ENCODE measurements around the gene LYPD8. TPM values are rescaled to one million over a fixed set of nuclear protein-coding genes. Genes with fewer than 3 reads are reported as not detected.

The LYPD8 gene
- total RNA-seq, 1 donor from 2014 or later, result not detected

DNA sequence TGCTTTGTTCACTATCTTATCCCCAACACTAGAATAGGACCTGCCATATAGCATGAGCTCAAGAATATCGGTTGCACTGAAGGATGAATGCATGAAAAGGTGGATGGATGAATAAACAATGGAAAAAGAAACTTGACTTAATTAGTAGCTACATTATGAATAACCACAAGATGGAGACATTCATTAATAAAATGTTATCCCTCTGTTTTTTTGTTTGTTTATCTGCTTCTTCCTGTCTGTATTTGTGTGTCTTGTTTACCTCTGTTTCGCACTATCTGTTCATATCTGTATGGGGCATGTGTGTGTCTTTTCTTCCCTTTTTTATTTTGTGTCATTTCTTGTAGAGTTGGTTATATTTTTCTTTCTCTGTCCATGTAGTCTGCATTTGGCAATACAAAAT lies 51.9 kb downstream of the LYPD8 start:
- H3K27me3 ChIP-seq, result no peaks in the 10 kb centered on the region
- H4K20me1 ChIP-seq (ENCODE audit: low read depth), result no peaks in the 10 kb centered on the region
- no peaks in the 10 kb centered on the region for H3K36me3 ChIP-seq
- H3K9me3 Mint-ChIP-seq, result peaks cover 27% of the 10 kb centered on the region
- no peak overlapping the region for H3K4me3 Mint-ChIP-seq
- no peak overlapping the region for H3K27ac ChIP-seq
- H3F3A ChIP-seq (ENCODE audit: low read depth), result no peaks in the 10 kb centered on the region
- H3K9me3 ChIP-seq (ENCODE audit: low read depth), result peaks cover 28% of the 10 kb centered on the region
- no peaks in the 10 kb centered on the region for H3K4me1 ChIP-seq
- H3K27ac Mint-ChIP-seq, result no peak overlapping the region
- H3K4me2 ChIP-seq, result no peak overlapping the region
- H3K4me1 Mint-ChIP-seq, result no peaks in the 10 kb centered on the region
- DNase-seq (ENCODE audit: low spot score), result no peak
- no peak overlapping the region for H3K9ac ChIP-seq
- no peak overlapping the region for H2AFZ ChIP-seq (replicated peaks)
- no peaks in the 10 kb centered on the region for H3K79me2 ChIP-seq (ENCODE audit: low read depth)
- TF ChIP-seq, protein P1, sequence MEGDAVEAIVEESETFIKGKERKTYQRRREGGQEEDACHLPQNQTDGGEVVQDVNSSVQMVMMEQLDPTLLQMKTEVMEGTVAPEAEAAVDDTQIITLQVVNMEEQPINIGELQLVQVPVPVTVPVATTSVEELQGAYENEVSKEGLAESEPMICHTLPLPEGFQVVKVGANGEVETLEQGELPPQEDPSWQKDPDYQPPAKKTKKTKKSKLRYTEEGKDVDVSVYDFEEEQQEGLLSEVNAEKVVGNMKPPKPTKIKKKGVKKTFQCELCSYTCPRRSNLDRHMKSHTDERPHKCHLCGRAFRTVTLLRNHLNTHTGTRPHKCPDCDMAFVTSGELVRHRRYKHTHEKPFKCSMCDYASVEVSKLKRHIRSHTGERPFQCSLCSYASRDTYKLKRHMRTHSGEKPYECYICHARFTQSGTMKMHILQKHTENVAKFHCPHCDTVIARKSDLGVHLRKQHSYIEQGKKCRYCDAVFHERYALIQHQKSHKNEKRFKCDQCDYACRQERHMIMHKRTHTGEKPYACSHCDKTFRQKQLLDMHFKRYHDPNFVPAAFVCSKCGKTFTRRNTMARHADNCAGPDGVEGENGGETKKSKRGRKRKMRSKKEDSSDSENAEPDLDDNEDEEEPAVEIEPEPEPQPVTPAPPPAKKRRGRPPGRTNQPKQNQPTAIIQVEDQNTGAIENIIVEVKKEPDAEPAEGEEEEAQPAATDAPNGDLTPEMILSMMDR (IDR thresholded peaks at IDR 0.05), result no peak
- H3K36me3 Mint-ChIP-seq, result no peaks in the 10 kb centered on the region
- H3K27me3 Mint-ChIP-seq (ENCODE audit: insufficient read depth, low read depth), result peaks cover 3% of the 10 kb centered on the region
- no peak overlapping the region for H3K4me3 ChIP-seq

DNA sequence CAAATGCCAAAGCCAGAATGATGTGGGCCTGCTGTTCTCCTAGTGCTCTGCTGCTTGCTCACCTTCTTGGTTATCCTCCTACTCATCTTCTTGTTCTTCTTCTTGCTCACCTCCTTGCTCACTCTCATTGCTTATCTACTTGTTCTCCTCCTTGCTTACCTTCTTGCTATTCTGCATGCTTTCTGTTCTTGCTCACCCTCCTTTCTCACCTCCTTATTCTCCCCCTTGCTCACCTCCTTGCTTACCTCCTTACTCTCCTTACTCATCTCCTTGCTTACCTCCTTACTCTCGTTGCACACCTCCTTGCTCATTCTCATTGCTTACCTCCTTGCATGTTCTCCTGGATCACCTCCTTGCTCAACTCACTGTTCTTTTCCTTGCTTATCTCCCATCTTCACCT lies 52.8 kb downstream of the LYPD8 start, which contains the start of gene OR14I1:
Gene OR14I1, minus strand, starts transcription at position 53 of the 400 bp plus-strand sequence.
- Mint-ChIP-seq H3K4me3 (no peak within 1 kb of the TSS), H3K36me3 (no peaks in the 10 kb centered on the region), H3K4me1 (no peaks in the 10 kb centered on the region), H3K27ac (no peak within 1 kb of the TSS), H3K9me3 (peaks cover 24% of the 10 kb centered on the region), H3K27me3 (ENCODE audit: insufficient read depth, low read depth) (peaks cover 6% of the 10 kb centered on the region)
- no peaks in the 10 kb centered on the region for H3F3A ChIP-seq (ENCODE audit: low read depth)
- DNase-seq (ENCODE audit: low spot score), result no peak
- no peak within 1 kb of the TSS for H3K27ac ChIP-seq
- H3K4me3 ChIP-seq, result no peak within 1 kb of the TSS
- H3K9ac ChIP-seq, result no peak within 1 kb of the TSS
- no peaks in the 10 kb centered on the region for H4K20me1 ChIP-seq (ENCODE audit: low read depth)
- no peaks in the 10 kb centered on the region for H3K36me3 ChIP-seq
- no peaks in the 10 kb centered on the region for H3K27me3 ChIP-seq
- no peak within 1 kb of the TSS for H3K4me2 ChIP-seq
- TF ChIP-seq EZH2phosphoT487 (IDR thresholded peaks at IDR 0.05), result no peak
- TF ChIP-seq, protein P1 (IDR thresholded peaks at IDR 0.05), result no peak
- TF ChIP-seq EZH2 (IDR thresholded peaks at IDR 0.05), result no peak
- H3K79me2 ChIP-seq (ENCODE audit: low read depth), result no peaks in the 10 kb centered on the region
- H3K9me3 ChIP-seq (ENCODE audit: low read depth), result peaks cover 36% of the 10 kb centered on the region
- H2AFZ ChIP-seq (replicated peaks), result no peak within 1 kb of the TSS
- H3K4me1 ChIP-seq, result no peaks in the 10 kb centered on the region

DNA sequence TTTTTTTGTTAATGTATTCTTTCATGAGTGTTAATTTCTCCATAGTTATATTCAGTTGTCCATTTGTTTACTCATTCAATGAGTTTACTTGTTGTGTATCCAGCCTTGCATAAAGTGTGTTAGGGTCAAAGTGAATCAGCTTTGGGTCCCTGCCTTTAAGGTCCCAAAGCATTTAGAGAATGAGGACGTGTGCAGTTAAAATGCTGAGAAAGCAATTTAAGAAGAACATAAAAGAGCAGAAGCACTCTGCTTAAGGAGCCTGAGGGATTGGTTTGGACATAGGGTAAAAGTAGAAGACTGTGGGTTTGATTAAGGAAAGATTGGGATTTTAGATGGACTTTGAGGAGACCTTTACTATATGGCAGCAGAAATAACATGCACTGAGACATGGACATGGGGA lies 56.5 kb downstream of the LYPD8 start:
- Histone ChIP-seq H3K4me2 (no peak overlapping the region), H4K20me1 (ENCODE audit: low read depth) (no peaks in the 10 kb centered on the region), H3K9me3 (ENCODE audit: low read depth) (peaks cover 34% of the 10 kb centered on the region), H2AFZ (replicated peaks) (no peak overlapping the region), H3K27me3 (no peaks in the 10 kb centered on the region), H3K9ac (no peak overlapping the region), H3K79me2 (ENCODE audit: low read depth) (no peaks in the 10 kb centered on the region), H3K36me3 (no peaks in the 10 kb centered on the region), H3K4me1 (no peaks in the 10 kb centered on the region), H3K27ac (no peak overlapping the region), H3F3A (ENCODE audit: low read depth) (no peaks in the 10 kb centered on the region), H3K4me3 (no peak overlapping the region)
- TF ChIP-seq, protein P1 (IDR thresholded peaks at IDR 0.05), result no peak
- TF ChIP-seq EZH2 (IDR thresholded peaks at IDR 0.05), result no peak
- TF ChIP-seq EZH2phosphoT487 (IDR thresholded peaks at IDR 0.05), result no peak
- no peaks in the 10 kb centered on the region for H3K4me1 Mint-ChIP-seq
- H3K9me3 Mint-ChIP-seq, result peaks cover 22% of the 10 kb centered on the region
- no peak overlapping the region for H3K4me3 Mint-ChIP-seq
- no peaks in the 10 kb centered on the region for H3K36me3 Mint-ChIP-seq
- no peak for DNase-seq (ENCODE audit: low spot score)
- H3K27me3 Mint-ChIP-seq (ENCODE audit: insufficient read depth, low read depth), result peaks cover 3% of the 10 kb centered on the region
- H3K27ac Mint-ChIP-seq, result no peak overlapping the region

Measured in neural progenitor cell (in vitro differentiated cells).